ENCODE data around the gene UFD1. TPM values are rescaled to one million over a fixed set of nuclear protein-coding genes. Genes with fewer than 3 reads are reported as not detected.

UFD1 gene
- total RNA-seq: 10 to 100 TPM in 3 of 4 donors, 1 to 10 TPM in 1; 4.9 to 57.2 (median 36.8) TPM

- H3K4me1 ChIP-seq: peaks cover 16 to 22% (median 21%) of the 10 kb centered on the region in 4 donors
- peak; percentile 86 for DNase-seq
- peak within 1 kb of the TSS; percentile 86 to 96 (median 90) for H3K27ac ChIP-seq
- no peaks in the 10 kb centered on the region for H3K36me3 ChIP-seq
- H3K9me3 ChIP-seq: no peaks in the 10 kb centered on the region
- in situ Hi-C loops (cut with MboI; ENCODE audit: low pct_ligation_motif_present in 1 of 4, low pct_unique_long_range_greater_than_20kb in 1 of 4, low sequenced_read_pairs in 3 of 4) (no loop called here), intact Hi-C loops (cut with DNase I; ENCODE audit: low total_unique reads) (no loop called here)
- TF ChIP-seq POLR2AphosphoS5 (IDR thresholded peaks at IDR 0.05) (peak; percentile 53 to 83 (median 74)), POLR2A (IDR thresholded peaks at IDR 0.05) (peak; percentile 58), CTCF (IDR thresholded peaks at IDR 0.05) (no peak), EP300 (IDR thresholded peaks at IDR 0.05; ENCODE audit: low read depth) (no peak)
- 0 to 1% methylated on average over 1 to 18 of the region's 42 CpGs for WGBS, 2 donors (ENCODE audit: low coverage in 1 of 2)
- no peaks in the 10 kb centered on the region for H3K27me3 ChIP-seq
- H3K4me3 ChIP-seq: peak within 1 kb of the TSS; percentile 67 to 87 (median 73)
Observed at GRCh38 chr22:19478901-19479354, at the start of gene UFD1. UFD1 (minus strand) TSS chr22:19479193; CDS start chr22:19479085, 108 bp downstream.

- TF ChIP-seq CTCF (IDR thresholded peaks at IDR 0.05): no peak
- TF ChIP-seq POLR2A (IDR thresholded peaks at IDR 0.05): no peak
- no peak for TF ChIP-seq EP300 (IDR thresholded peaks at IDR 0.05; ENCODE audit: low read depth)
- no peak for TF ChIP-seq POLR2AphosphoS5 (IDR thresholded peaks at IDR 0.05)
- intact Hi-C loops (cut with DNase I; ENCODE audit: low total_unique reads): no loop called here
- no peak for DNase-seq
- in situ Hi-C loops (cut with MboI; ENCODE audit: low pct_ligation_motif_present in 1 of 4, low pct_unique_long_range_greater_than_20kb in 1 of 4, low sequenced_read_pairs in 3 of 4): no loop called here
- H3K4me3 ChIP-seq: no peak overlapping the region
- H3K9me3 ChIP-seq: no peaks in the 10 kb centered on the region
- peaks cover 0 to 19% (median 17%) of the 10 kb centered on the region in 4 donors for H3K4me1 ChIP-seq
- no peaks in the 10 kb centered on the region for H3K36me3 ChIP-seq
- no peak overlapping the region for H3K27ac ChIP-seq
- peaks cover 41% of the 10 kb centered on the region for H3K27me3 ChIP-seq
- WGBS, 2 donors (ENCODE audit: low coverage in 1 of 2): 64% methylated on average over 14 of the region's 17 CpGs; no CpG with 5 or more reads in 1 of the 2 donors
Observed at GRCh38 chr22:19527861-19528417, 48.9 kb upstream of the UFD1 start.

GRCh38 chr22:19527321-19527721 is 48.3 kb upstream of the UFD1 start:
- Histone ChIP-seq H3K27ac (no peak overlapping the region), H3K9me3 (no peaks in the 10 kb centered on the region), H3K27me3 (peaks cover 47% of the 10 kb centered on the region), H3K4me3 (no peak overlapping the region), H3K36me3 (no peaks in the 10 kb centered on the region), H3K4me1 (peaks cover 0 to 19% (median 18%) of the 10 kb centered on the region in 4 donors)
- intact Hi-C loops (cut with DNase I; ENCODE audit: low total_unique reads) (no loop called here), in situ Hi-C loops (cut with MboI; ENCODE audit: low pct_ligation_motif_present in 1 of 4, low pct_unique_long_range_greater_than_20kb in 1 of 4, low sequenced_read_pairs in 3 of 4) (no loop called here)
- no peak for DNase-seq
- 78% methylated on average over 5 of the region's 5 CpGs; no CpG with 5 or more reads in 1 of the 2 donors for WGBS, 2 donors (ENCODE audit: low coverage in 1 of 2)
- TF ChIP-seq CTCF (IDR thresholded peaks at IDR 0.05) (no peak), POLR2AphosphoS5 (IDR thresholded peaks at IDR 0.05) (no peak), EP300 (IDR thresholded peaks at IDR 0.05; ENCODE audit: low read depth) (no peak), POLR2A (IDR thresholded peaks at IDR 0.05) (no peak)

GRCh38 chr22:19526702-19527111 is 47.7 kb upstream of the UFD1 start:
- H3K4me3 ChIP-seq: no peak overlapping the region
- peaks cover 0 to 19% (median 18%) of the 10 kb centered on the region in 4 donors for H3K4me1 ChIP-seq
- no peak for TF ChIP-seq POLR2A (IDR thresholded peaks at IDR 0.05)
- TF ChIP-seq EP300 (IDR thresholded peaks at IDR 0.05; ENCODE audit: low read depth): no peak
- no peak for TF ChIP-seq CTCF (IDR thresholded peaks at IDR 0.05)
- TF ChIP-seq POLR2AphosphoS5 (IDR thresholded peaks at IDR 0.05): no peak
- peaks cover 51% of the 10 kb centered on the region for H3K27me3 ChIP-seq
- intact Hi-C loops (cut with DNase I; ENCODE audit: low total_unique reads): no loop called here
- no peak for DNase-seq
- no peaks in the 10 kb centered on the region for H3K9me3 ChIP-seq
- H3K27ac ChIP-seq: no peak overlapping the region
- no peaks in the 10 kb centered on the region for H3K36me3 ChIP-seq
- WGBS, 2 donors (ENCODE audit: low coverage in 1 of 2): 76% methylated on average over 7 of the region's 7 CpGs; no CpG with 5 or more reads in 1 of the 2 donors
- in situ Hi-C loops (cut with MboI; ENCODE audit: low pct_ligation_motif_present in 1 of 4, low pct_unique_long_range_greater_than_20kb in 1 of 4, low sequenced_read_pairs in 3 of 4): no loop called here
